Mammary epithelial cell (primary cell): ENCODE data around the gene PRIMA1.

Experiments
- EZH2 ChIP-seq: IDR thresholded peaks from 2 replicates; pipeline ENCODE4 v1.6.1; 2012; ENCODE audit warnings: low read length, inconsistent platforms, borderline replicate concordance
- TF ChIP-seq, protein P1 (sequence below), 2 donors: IDR thresholded peaks in 1 of 2; conservative IDR thresholded peaks in 1 of 2; 2 replicates each; pipeline ENCODE4 v1.5.1; 2011 to 2012; ENCODE audit warnings: inconsistent platforms in 2 of 2, low read length in 2 of 2, mild to moderate bottlenecking in 2 of 2, control low read depth in 1 of 2, low read depth in 1 of 2; ENCODE audit not compliant: insufficient read depth in 1 of 2; ENCODE audit errors: extremely low read depth in 1 of 2

DNA sequence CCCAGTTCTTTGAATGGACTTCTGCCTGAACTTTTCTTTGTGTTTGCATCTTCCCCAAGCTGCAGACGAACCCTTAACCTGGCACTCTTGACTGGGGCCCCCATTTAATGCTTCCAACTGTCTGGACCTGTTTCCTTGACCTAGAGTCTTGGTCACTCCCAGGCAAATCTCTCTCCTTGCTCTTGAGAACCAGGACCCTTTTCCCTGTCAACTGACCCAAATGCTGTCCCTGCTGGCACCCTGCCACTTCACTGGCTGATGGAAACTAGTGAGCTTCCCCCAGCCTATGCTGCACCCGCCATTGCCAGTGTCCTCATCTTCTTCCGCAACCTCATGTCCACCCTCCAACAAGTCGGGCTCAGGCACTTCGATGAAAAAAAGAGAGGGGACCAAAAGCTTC, 79.5 kb downstream of the PRIMA1 start:
- TF ChIP-seq, protein P1, sequence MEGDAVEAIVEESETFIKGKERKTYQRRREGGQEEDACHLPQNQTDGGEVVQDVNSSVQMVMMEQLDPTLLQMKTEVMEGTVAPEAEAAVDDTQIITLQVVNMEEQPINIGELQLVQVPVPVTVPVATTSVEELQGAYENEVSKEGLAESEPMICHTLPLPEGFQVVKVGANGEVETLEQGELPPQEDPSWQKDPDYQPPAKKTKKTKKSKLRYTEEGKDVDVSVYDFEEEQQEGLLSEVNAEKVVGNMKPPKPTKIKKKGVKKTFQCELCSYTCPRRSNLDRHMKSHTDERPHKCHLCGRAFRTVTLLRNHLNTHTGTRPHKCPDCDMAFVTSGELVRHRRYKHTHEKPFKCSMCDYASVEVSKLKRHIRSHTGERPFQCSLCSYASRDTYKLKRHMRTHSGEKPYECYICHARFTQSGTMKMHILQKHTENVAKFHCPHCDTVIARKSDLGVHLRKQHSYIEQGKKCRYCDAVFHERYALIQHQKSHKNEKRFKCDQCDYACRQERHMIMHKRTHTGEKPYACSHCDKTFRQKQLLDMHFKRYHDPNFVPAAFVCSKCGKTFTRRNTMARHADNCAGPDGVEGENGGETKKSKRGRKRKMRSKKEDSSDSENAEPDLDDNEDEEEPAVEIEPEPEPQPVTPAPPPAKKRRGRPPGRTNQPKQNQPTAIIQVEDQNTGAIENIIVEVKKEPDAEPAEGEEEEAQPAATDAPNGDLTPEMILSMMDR (conservative IDR thresholded peaks at IDR 0.05 in 1 of 2, IDR thresholded peaks at IDR 0.05 in 1 of 2; ENCODE audit: extremely low read depth in 1 of 2, insufficient read depth in 1 of 2, low read depth in 1 of 2, low read length in 2 of 2) = no peak
- no peak for TF ChIP-seq EZH2
